KG1 (cell line): ENCODE results near the gene CAPN2.
"Not testable (repeated sequence)": the region's sequence is repeated elsewhere in the genome, so short reads cannot be mapped to it uniquely, and the experiment has no call there.

ENCODE experiments used
- DNase-seq: peaks from one replicate; lab custom pipeline; 2025; lab: John Stamatoyannopoulos, UW

CAPN2 gene

GRCh38 chr1:223739366-223740037 lies 27.2 kb downstream of the CAPN2 start:
- DNase-seq, result no peak

- DNase-seq, result not testable (repeated sequence)
These were observed 27.8 kb downstream of the CAPN2 start for GRCh38 chr1:223740038-223740736.

- no peak for DNase-seq
These were observed 29.5 kb downstream of the CAPN2 start for GRCh38 chr1:223741861-223742260.

GRCh38 chr1:223742856-223743517 lies 30.6 kb downstream of the CAPN2 start:
- no peak for DNase-seq

- no peak for DNase-seq
These were observed 33.4 kb downstream of the CAPN2 start for GRCh38 chr1:223745731-223746130.

GRCh38 chr1:223747838-223748335 lies 35.5 kb downstream of the CAPN2 start:
- no peak for DNase-seq

- DNase-seq, result no peak
These were observed 36.0 kb downstream of the CAPN2 start for GRCh38 chr1:223748405-223748772.

- DNase-seq, result peak; percentile 41
These were observed 36.7 kb downstream of the CAPN2 start for GRCh38 chr1:223748773-223749733.

- DNase-seq, result no peak
These were observed 38.6 kb downstream of the CAPN2 start for GRCh38 chr1:223750730-223751570.

- no peak for DNase-seq
These were observed 39.4 kb downstream of the CAPN2 start for GRCh38 chr1:223751696-223752095.

- no peak for DNase-seq
These were observed 40.6 kb downstream of the CAPN2 start for GRCh38 chr1:223752721-223753515.

- DNase-seq, result no peak
These were observed 42.5 kb downstream of the CAPN2 start for GRCh38 chr1:223754681-223755431.

GRCh38 chr1:223755432-223755792 lies 43.1 kb downstream of the CAPN2 start:
- no peak for DNase-seq

- no peak for DNase-seq
These were observed 43.8 kb downstream of the CAPN2 start for GRCh38 chr1:223755992-223756775.

- DNase-seq, result no peak
These were observed 44.7 kb downstream of the CAPN2 start for GRCh38 chr1:223756806-223757700.

GRCh38 chr1:223758734-223759133 lies 46.4 kb downstream of the CAPN2 start:
- DNase-seq, result no peak

- DNase-seq, result no peak
These were observed 46.9 kb downstream of the CAPN2 start for GRCh38 chr1:223759273-223759672.

GRCh38 chr1:223760833-223761232 lies 48.5 kb downstream of the CAPN2 start:
- DNase-seq, result no peak
